IMR-90 (cell line): ENCODE results near the gene IL34. TPM values are rescaled to one million over a fixed set of nuclear protein-coding genes. Genes with fewer than 3 reads are reported as not detected.

Experiments
- ATAC-seq: fragments of 200-7000 bp; cut with Tn5 transposase; 2 replicates; pipeline ENCODE4 v1.9.1; 2020; ENCODE audit warnings: low read depth, mild to moderate bottlenecking, moderate library complexity
- BruUV-seq: library from RNA; stranded (reverse); fragments of 400-500 nt; replicated peaks from 2 replicates; lab custom pipeline; 2021; lab: Mats Ljungman, UMichigan
- CTCF ChIA-PET: fragments of 300-600 bp; formaldehyde crosslinking; extraction: SDS; loops from one replicate; lab custom pipeline; 2021; ENCODE audit warnings: antibody characterized with exemption; lab: Yijun Ruan, JAX
- POLR2A ChIA-PET: fragments of 300-600 bp; sonication (Branson Sonifier 250); formaldehyde crosslinking; loops from one replicate; lab custom pipeline; 2022; ENCODE audit warnings: antibody characterized with exemption; ENCODE audit not compliant: unreplicated experiment; lab: Charles Lee
- DNase-seq: peaks from one replicate; pipeline ENCODE4 v3.0.0; 2013
- H2AFZ ChIP-seq: replicated peaks from 2 replicates; pipeline ENCODE3; 2013; ENCODE audit warnings: low read length, mild to moderate bottlenecking; ENCODE audit not compliant: poor library complexity
- H2AK5ac ChIP-seq: 2 replicates; pipeline ENCODE4 v1.6.1; 2013; ENCODE audit warnings: low read depth, low read length, inconsistent platforms
- H2AK9ac ChIP-seq: replicated peaks from 2 replicates; pipeline ENCODE3; 2013; ENCODE audit warnings: mild to moderate bottlenecking, low read depth, low read length, moderate library complexity; ENCODE audit not compliant: poor library complexity
- H2BK120ac ChIP-seq: 2 replicates; pipeline ENCODE4 v1.6.1; 2013; ENCODE audit warnings: low read depth, low read length, inconsistent platforms
- H2BK15ac ChIP-seq: 3 replicates; pipeline ENCODE4 v1.6.1; 2013; ENCODE audit warnings: low read depth, low read length, inconsistent platforms
- H2BK20ac ChIP-seq: 2 replicates; pipeline ENCODE4 v1.6.1; 2013; ENCODE audit warnings: low read depth, mild to moderate bottlenecking, inconsistent platforms, low read length, moderate library complexity
- H2BK5ac ChIP-seq: 2 replicates; pipeline ENCODE4 v1.6.1; 2013; ENCODE audit warnings: mild to moderate bottlenecking, low read depth, low read length, inconsistent platforms; ENCODE audit not compliant: poor library complexity, severe bottlenecking
- H3K14ac ChIP-seq: replicated peaks from 2 replicates; pipeline ENCODE4 v1.6.1; 2013; ENCODE audit warnings: low read depth, low read length, inconsistent platforms
- H3K18ac ChIP-seq: 2 replicates; pipeline ENCODE4 v1.6.1; 2013; ENCODE audit warnings: low read depth, low read length, control low read depth
- H3K23ac ChIP-seq: 2 replicates; pipeline ENCODE4 v1.6.1; 2013; ENCODE audit warnings: low read depth, low read length, inconsistent platforms
- H3K27ac ChIP-seq: 2 replicates; pipeline ENCODE4 v1.5.1; 2013; ENCODE audit warnings: mild to moderate bottlenecking, control low read depth, low read length; ENCODE audit not compliant: insufficient read depth
- H3K27me3 ChIP-seq: 2 replicates; pipeline ENCODE4 v1.6.1; 2013; ENCODE audit warnings: low read length; ENCODE audit not compliant: control insufficient read depth, insufficient read depth
- H3K36me3 ChIP-seq: 2 replicates; pipeline ENCODE4 v1.6.1; 2013; ENCODE audit warnings: low read length, mixed read lengths; ENCODE audit not compliant: control insufficient read depth, insufficient read depth
- H3K4ac ChIP-seq: 2 replicates; pipeline ENCODE4 v1.6.1; 2013; ENCODE audit warnings: low read depth, low read length, inconsistent platforms
- H3K4me1 ChIP-seq: 2 replicates; pipeline ENCODE4 v1.6.1; 2013; ENCODE audit warnings: low read length, mixed read lengths; ENCODE audit not compliant: control insufficient read depth, insufficient read depth
- H3K4me2 ChIP-seq: 2 replicates; pipeline ENCODE4 v1.6.1; 2013; ENCODE audit warnings: low read depth, mild to moderate bottlenecking, control low read depth, low read length, moderate library complexity
- H3K4me3 ChIP-seq: 2 replicates; pipeline ENCODE4 v1.5.1; 2013; ENCODE audit warnings: low read depth, mild to moderate bottlenecking, control low read depth, low read length, moderate library complexity; ENCODE audit not compliant: insufficient read depth
- H3K56ac ChIP-seq: 2 replicates; pipeline ENCODE4 v1.6.1; 2013; ENCODE audit warnings: low read length, inconsistent platforms; ENCODE audit not compliant: insufficient read depth; ENCODE audit errors: extremely low read depth
- H3K79me1 ChIP-seq, 2 experiments: 2 replicates each; pipeline ENCODE4 v1.6.1; 2013; ENCODE audit warnings: low read length in 2 of 2, inconsistent platforms in 1 of 2, low read depth in 1 of 2
- H3K9ac ChIP-seq: 2 replicates; pipeline ENCODE4 v1.6.1; 2013; ENCODE audit warnings: low read depth, low read length, control low read depth
- H3K9me1 ChIP-seq: 2 replicates; pipeline ENCODE4 v1.6.1; 2013; ENCODE audit warnings: low read length, inconsistent platforms; ENCODE audit not compliant: insufficient read depth
- H3K9me3 ChIP-seq: 2 replicates; pipeline ENCODE4 v1.6.1; 2013; ENCODE audit warnings: low read length; ENCODE audit not compliant: control insufficient read depth, insufficient read depth
- H4K20me1 ChIP-seq: 2 replicates; pipeline ENCODE4 v1.6.1; 2013; ENCODE audit warnings: low read length, inconsistent platforms; ENCODE audit not compliant: insufficient read depth
- H4K5ac ChIP-seq: 2 replicates; pipeline ENCODE4 v1.6.1; 2013; ENCODE audit warnings: mild to moderate bottlenecking, low read depth, low read length, control low read depth
- H4K8ac ChIP-seq, 2 experiments: 2 replicates each; pipeline ENCODE4 v1.6.1; 2013; ENCODE audit warnings: low read depth in 2 of 2, low read length in 2 of 2, control low read depth in 1 of 2, inconsistent platforms in 1 of 2
- H4K91ac ChIP-seq: 2 replicates; pipeline ENCODE4 v1.6.1; 2013; ENCODE audit warnings: low read depth, low read length, inconsistent platforms; ENCODE audit not compliant: insufficient read depth
- BHLHE40 ChIP-seq: fragments of 150-350 bp; IDR thresholded peaks from 2 replicates; pipeline ENCODE4 v1.6.1; 2016; ENCODE audit warnings: mild to moderate bottlenecking, low read depth, low read length
- CEBPB ChIP-seq: IDR thresholded peaks from 2 replicates; pipeline ENCODE4 v1.6.1; 2012; ENCODE audit warnings: low read depth, low read length, improper control_type of control experiment
- CHD1 ChIP-seq: IDR thresholded peaks from 2 replicates; pipeline ENCODE4 v1.6.1; 2012; ENCODE audit warnings: low read depth, low read length, improper control_type of control experiment
- FOS ChIP-seq: fragments of 150-350 bp; IDR thresholded peaks from 2 replicates; pipeline ENCODE4 v1.6.1; 2016; ENCODE audit warnings: low read depth, low read length
- MAFK ChIP-seq: IDR thresholded peaks from 2 replicates; pipeline ENCODE4 v1.6.1; 2012; ENCODE audit warnings: low read depth, low read length, improper control_type of control experiment
- MAZ ChIP-seq: IDR thresholded peaks from 2 replicates; pipeline ENCODE4 v1.6.1; 2012; ENCODE audit warnings: low read depth, mild to moderate bottlenecking, low read length, improper control_type of control experiment, moderate library complexity, borderline replicate concordance
- MXI1 ChIP-seq: IDR thresholded peaks from 2 replicates; pipeline ENCODE4 v1.6.1; 2012; ENCODE audit warnings: low read depth, mild to moderate bottlenecking, low read length, moderate library complexity, borderline replicate concordance
- NFE2L2 ChIP-seq: fragments of 150-350 bp; IDR thresholded peaks from 2 replicates; pipeline ENCODE4 v1.6.1; 2016; ENCODE audit warnings: low read depth, mild to moderate bottlenecking, low read length
- POLR2A ChIP-seq: IDR thresholded peaks from 2 replicates; pipeline ENCODE4 v1.6.1; 2012; ENCODE audit warnings: mild to moderate bottlenecking, low read depth, low read length
- RAD21 ChIP-seq: IDR thresholded peaks from 2 replicates; pipeline ENCODE4 v1.6.1; 2012; ENCODE audit warnings: low read length, improper control_type of control experiment
- RCOR1 ChIP-seq: IDR thresholded peaks from 2 replicates; pipeline ENCODE4 v1.6.1; 2012; ENCODE audit warnings: mild to moderate bottlenecking, low read length, improper control_type of control experiment; ENCODE audit not compliant: insufficient replicate concordance
- RFX5 ChIP-seq: IDR thresholded peaks from 2 replicates; pipeline ENCODE4 v1.8.0; 2012; ENCODE audit warnings: low read depth, mild to moderate bottlenecking, low read length, moderate library complexity
- SMC3 ChIP-seq: fragments of 150-350 bp; IDR thresholded peaks from 2 replicates; pipeline ENCODE4 v1.6.1; 2016; ENCODE audit warnings: low read depth, mild to moderate bottlenecking, antibody characterized with exemption, low read length, moderate library complexity
- WGBS, 2 experiments: methylation state at CpG; one replicate each; pipeline versions ENCODE4 v1.1.5 to v1.1.7; 2013; ENCODE audit warnings: missing lambda C conversion rate in 2 of 2; ENCODE audit not compliant: insufficient read length in 1 of 2; ENCODE audit errors: extremely low coverage in 2 of 2; 5-methylcytosine and 5-hydroxymethylcytosine counted together
- dilution Hi-C: fragments of 300-500 bp; cut with HindIII; formaldehyde crosslinking; loops from one replicate; pipeline ENCODE4 v1.14.3; 2018; ENCODE audit warnings: low sequenced_read_pairs; ENCODE audit not compliant: unreplicated experiment
- in situ Hi-C: fragments of 300-500 bp; cut with MboI; formaldehyde crosslinking; loops from 3 replicates; pipeline ENCODE4 v1.14.3; 2019; ENCODE audit warnings: low sequenced_read_pairs, inconsistent platforms, mixed read lengths
- intact Hi-C: fragments of 100-400 bp; cut with micrococcal nuclease; formaldehyde crosslinking; loops from 2 replicates; pipeline ENCODE4 v1.10.0; 2022
- polyA plus RNA-seq, 3 experiments: library from polyadenylated mRNA; depleted of rRNA; stranded (reverse); fragments of >200 nt; gene quantifications; 2 replicates each; pipeline ENCODE4 v1.2.3, GENCODE V29; 2012; ENCODE audit warnings: low replicate concordance in 1 of 3
- total RNA-seq: library from RNA; depleted of rRNA; stranded (reverse); fragments of >200 nt; gene quantifications from 2 replicates; pipeline ENCODE4 v1.2.3, GENCODE V29; 2012
- TF ChIP-seq, protein P1 (sequence below): fragments of 150-350 bp; IDR thresholded peaks from 2 replicates; pipeline ENCODE4 v1.6.1; 2017; ENCODE audit warnings: mild to moderate bottlenecking, antibody characterized with exemption, low read length, low read depth
- TF ChIP-seq, protein P2 (sequence below): fragments of 150-350 bp; IDR thresholded peaks from 2 replicates; pipeline ENCODE4 v1.6.1; 2016; ENCODE audit warnings: low read depth, mild to moderate bottlenecking, low read length, moderate library complexity, borderline replicate concordance

IL34 gene
- total and polyA plus RNA-seq, 2 of the 4 experiments (the other 2 are of a cell fraction): 1.3 to 2.5 TPM

DNA sequence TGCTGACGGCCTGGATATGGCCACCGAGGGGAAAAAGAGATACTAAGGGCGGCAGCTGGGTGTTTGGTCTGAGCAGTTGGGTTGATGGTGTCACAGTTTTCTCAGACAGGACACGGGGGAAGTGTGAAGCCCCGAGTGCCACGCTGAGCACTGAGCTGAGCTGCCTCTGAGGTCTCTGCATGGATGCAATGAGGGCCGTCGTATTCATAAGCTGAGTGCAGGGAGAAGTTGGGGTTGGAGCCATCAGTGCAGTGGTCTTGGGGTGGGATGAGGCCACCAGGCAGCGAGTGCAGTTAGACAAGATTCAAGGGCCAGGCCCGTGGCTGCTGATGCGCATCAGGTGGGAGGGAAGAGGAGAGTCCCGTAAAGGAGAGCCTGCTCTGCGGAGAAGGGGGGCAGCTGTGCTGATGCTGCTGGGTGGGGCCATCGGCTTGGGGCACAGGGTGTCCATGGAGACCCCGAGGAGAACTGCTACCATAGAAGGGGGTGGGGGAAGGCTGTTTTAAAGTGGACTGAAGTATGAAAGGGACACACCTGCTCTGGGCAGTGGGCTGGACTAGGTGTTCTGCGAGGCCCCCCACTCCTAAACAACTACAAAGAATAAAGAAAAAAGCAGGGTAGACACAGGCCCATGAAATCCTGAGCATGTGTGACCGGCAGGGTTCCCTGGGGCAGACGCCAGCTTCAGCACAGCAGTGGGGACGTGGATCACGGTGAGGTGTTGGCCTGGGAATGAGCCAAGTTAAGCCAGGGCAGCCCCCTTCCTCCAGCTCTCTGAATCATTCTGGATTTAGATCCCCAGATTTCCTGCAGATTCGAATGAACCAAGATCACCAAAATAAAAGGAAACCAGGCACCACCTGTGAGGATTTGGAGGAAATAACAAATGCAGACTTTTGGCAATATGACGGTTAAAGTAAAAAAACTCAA lies 19.7 kb downstream of the IL34 start:
- ATAC-seq (no peak), DNase-seq (no peak)
- Histone ChIP-seq H2AK5ac (no peak overlapping the region), H2BK20ac (no peak overlapping the region), H4K8ac (no peak overlapping the region), H3K4ac (no peak overlapping the region), H3K79me1 (peaks cover 16 to 60% of the 10 kb centered on the region in 2 experiments), H4K5ac (no peak overlapping the region), H3K27ac (no peak overlapping the region), H3K18ac (no peak overlapping the region), H2BK5ac (no peak overlapping the region), H4K20me1 (peaks cover 57% of the 10 kb centered on the region), H3K9me1 (no peaks in the 10 kb centered on the region), H2BK120ac (no peak overlapping the region), H2AK9ac (no peak overlapping the region), H2BK15ac (no peak overlapping the region), H3K9ac (no peak overlapping the region), H3K14ac (no peak overlapping the region), H3K9me3 (no peaks in the 10 kb centered on the region), H3K27me3 (no peaks in the 10 kb centered on the region), H3K4me1 (peaks cover 3% of the 10 kb centered on the region; the same call in 1 of the 2 replicates), H3K36me3 (peaks cover 72% of the 10 kb centered on the region), H2AFZ (peak overlapping the region; percentile 16), H3K56ac (no peak overlapping the region), H3K4me2 (no peak overlapping the region), H3K23ac (no peak overlapping the region), H4K91ac (no peak overlapping the region), H3K4me3 (no peak overlapping the region)
- dilution Hi-C loops (no loop called here), intact Hi-C loops (no loop called here), in situ Hi-C loops (no loop called here)
- no TSS peak for BruUV-seq
- POLR2A ChIA-PET: interaction anchor here (0.6 kb wide), 1 partner anchor 95 kb away, joined by 13 read pairs; no protein-coding TSS in a partner anchor
- 92% methylated on average over 11 of the region's 22 CpGs; no CpG with 5 or more reads in 1 of the 2 experiments for WGBS, 2 experiments
- CTCF ChIA-PET: interaction anchor here (0.6 to 2.1 kb wide), 2 partner anchors 105 to 129 kb away, joined by 7 to 9 read pairs; no protein-coding TSS in a partner anchor
- TF ChIP-seq MXI1 (no peak), BHLHE40 (no peak), CEBPB (no peak), RAD21 (no peak), RFX5 (no peak), POLR2A (no peak), CHD1 (no peak), MAZ (no peak), FOS (no peak), MAFK (no peak), SMC3 (no peak), RCOR1 (no peak), NFE2L2 (no peak)
- TF ChIP-seq, protein P1, sequence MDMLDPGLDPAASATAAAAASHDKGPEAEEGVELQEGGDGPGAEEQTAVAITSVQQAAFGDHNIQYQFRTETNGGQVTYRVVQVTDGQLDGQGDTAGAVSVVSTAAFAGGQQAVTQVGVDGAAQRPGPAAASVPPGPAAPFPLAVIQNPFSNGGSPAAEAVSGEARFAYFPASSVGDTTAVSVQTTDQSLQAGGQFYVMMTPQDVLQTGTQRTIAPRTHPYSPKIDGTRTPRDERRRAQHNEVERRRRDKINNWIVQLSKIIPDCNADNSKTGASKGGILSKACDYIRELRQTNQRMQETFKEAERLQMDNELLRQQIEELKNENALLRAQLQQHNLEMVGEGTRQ: no peak
- TF ChIP-seq, protein P2, sequence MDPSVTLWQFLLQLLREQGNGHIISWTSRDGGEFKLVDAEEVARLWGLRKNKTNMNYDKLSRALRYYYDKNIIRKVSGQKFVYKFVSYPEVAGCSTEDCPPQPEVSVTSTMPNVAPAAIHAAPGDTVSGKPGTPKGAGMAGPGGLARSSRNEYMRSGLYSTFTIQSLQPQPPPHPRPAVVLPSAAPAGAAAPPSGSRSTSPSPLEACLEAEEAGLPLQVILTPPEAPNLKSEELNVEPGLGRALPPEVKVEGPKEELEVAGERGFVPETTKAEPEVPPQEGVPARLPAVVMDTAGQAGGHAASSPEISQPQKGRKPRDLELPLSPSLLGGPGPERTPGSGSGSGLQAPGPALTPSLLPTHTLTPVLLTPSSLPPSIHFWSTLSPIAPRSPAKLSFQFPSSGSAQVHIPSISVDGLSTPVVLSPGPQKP: no peak
